Stomach (tissue), 4 donors: Measurements from ENCODE around the gene TPO.

Experiments
- EP300 ChIP-seq: sonication (generic); formaldehyde crosslinking; IDR thresholded peaks from one replicate; pipeline ENCODE4 v1.6.1; 2017; ENCODE audit warnings: antibody characterized with exemption
- POLR2A ChIP-seq, 4 donors: fragments of 450-650 bp; IDR thresholded peaks; one replicate each; pipeline ENCODE4 v1.6.1; 2016; ENCODE audit warnings: antibody characterized with exemption in 4 of 4, control low read depth in 2 of 4, mild to moderate bottlenecking in 1 of 4, moderate library complexity in 1 of 4
- POLR2AphosphoS5 ChIP-seq, 3 donors: sonication (generic); formaldehyde crosslinking; IDR thresholded peaks; one replicate each; pipeline ENCODE4 v1.6.1; 2016; ENCODE audit warnings: antibody characterized with exemption in 3 of 3
- TF ChIP-seq, protein P1 (sequence below), 7 experiments: fragments of 450-650 bp in 4 of 7; fragments of 200-600 bp in 3 of 7; sonication (generic) in 3 of 7; IDR thresholded peaks; one replicate each; pipeline ENCODE4 v1.5.1; 2016 to 2019; ENCODE audit warnings: antibody characterized with exemption in 7 of 7, control low read depth in 2 of 7, mild to moderate bottlenecking in 1 of 7

DNA sequence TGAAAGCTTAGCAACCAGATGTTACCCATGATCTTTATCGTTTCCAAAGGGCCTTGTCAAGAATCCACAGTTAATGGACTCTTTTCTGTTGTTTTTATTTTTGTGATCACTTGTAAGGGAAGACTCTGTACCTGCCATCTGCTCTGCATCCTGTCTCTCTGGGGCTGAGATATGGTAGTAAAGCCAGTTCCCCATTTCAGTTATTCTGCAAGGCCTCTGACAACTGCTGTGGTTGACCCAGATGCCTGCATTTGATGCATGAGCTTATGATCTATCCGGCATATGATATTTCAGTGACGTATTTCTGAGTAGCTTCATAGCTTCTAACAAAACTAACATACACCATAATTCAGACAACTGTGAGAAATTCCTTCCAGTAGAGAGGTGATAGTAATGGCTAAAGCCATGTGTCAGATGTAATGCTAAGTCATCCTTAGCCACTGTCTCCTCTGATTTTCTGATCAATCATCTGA, 105.1 kb downstream of the TPO start:
- TF ChIP-seq, protein P1, sequence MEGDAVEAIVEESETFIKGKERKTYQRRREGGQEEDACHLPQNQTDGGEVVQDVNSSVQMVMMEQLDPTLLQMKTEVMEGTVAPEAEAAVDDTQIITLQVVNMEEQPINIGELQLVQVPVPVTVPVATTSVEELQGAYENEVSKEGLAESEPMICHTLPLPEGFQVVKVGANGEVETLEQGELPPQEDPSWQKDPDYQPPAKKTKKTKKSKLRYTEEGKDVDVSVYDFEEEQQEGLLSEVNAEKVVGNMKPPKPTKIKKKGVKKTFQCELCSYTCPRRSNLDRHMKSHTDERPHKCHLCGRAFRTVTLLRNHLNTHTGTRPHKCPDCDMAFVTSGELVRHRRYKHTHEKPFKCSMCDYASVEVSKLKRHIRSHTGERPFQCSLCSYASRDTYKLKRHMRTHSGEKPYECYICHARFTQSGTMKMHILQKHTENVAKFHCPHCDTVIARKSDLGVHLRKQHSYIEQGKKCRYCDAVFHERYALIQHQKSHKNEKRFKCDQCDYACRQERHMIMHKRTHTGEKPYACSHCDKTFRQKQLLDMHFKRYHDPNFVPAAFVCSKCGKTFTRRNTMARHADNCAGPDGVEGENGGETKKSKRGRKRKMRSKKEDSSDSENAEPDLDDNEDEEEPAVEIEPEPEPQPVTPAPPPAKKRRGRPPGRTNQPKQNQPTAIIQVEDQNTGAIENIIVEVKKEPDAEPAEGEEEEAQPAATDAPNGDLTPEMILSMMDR (IDR thresholded peaks at IDR 0.05) = no peak
- TF ChIP-seq POLR2A (IDR thresholded peaks at IDR 0.05) (no peak), EP300 (no peak), POLR2AphosphoS5 (IDR thresholded peaks at IDR 0.05) (no peak)
